Measurements from ENCODE around the gene EMP1. TPM values are rescaled to one million over a fixed set of nuclear protein-coding genes. Genes with fewer than 3 reads are reported as not detected.

EMP1 gene
- total RNA-seq, result 125 TPM

- peak; percentile 99 for DNase-seq
Observed at GRCh38 chr12:13196130-13196921, at the start of gene EMP1. TSS of gene EMP1 (plus strand) at chr12:13196726. CDS start at chr12:13211511, 14,785 bp downstream.

GRCh38 chr12:13147688-13148484 lies 48.6 kb upstream of the EMP1 start:
- peak; percentile 55 for DNase-seq

GRCh38 chr12:13148485-13148847 lies 48.1 kb upstream of the EMP1 start:
- DNase-seq, result no peak

GRCh38 chr12:13149411-13149810 lies 47.1 kb upstream of the EMP1 start:
- DNase-seq, result peak; percentile 72

GRCh38 chr12:13152281-13152680 lies 44.2 kb upstream of the EMP1 start:
- DNase-seq, result peak; percentile 67

DNA sequence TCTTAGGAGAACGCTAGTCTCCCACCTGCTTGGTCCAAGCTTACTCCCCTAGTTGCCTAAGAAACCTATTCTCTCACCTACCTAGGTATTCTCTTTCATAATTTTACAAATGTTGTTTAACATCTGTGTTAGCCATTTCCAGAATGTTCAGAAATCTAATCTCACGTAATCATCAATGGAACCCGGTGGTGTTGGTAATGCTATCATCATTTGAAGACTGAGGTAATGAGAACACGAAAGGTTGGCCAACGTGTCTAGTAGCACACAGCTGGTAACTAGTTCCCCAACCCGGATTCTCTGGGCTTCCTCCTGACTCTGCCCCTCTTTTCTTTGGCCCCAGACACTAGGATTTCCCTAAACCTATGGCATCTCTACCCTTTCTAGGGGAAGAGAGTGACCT lies 43.8 kb upstream of the EMP1 start:
- DNase-seq, result no peak

- DNase-seq, result no peak
Observed at GRCh38 chr12:13153180-13153579, 43.3 kb upstream of the EMP1 start.

GRCh38 chr12:13154027-13154538 lies 42.4 kb upstream of the EMP1 start:
- DNase-seq, result no peak

DNA sequence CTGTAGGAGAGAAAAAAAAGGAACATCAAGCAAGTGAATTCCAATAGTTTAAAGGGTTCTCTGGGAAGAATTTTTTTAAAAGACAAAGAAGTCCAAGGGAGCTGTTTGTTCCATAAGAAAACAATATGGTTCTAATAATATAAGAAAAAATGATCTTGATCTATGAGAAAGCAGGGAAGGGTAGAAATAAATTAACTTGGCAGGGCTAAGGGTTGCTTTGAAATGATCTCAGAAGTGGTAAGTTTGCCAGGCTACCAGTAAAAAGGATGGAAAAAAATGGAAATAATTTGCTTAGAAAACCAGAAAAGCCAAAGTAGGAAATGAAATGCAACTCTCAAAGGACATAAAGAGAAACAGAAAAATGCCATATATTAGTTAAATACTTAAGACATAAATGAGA lies 41.7 kb upstream of the EMP1 start:
- DNase-seq, result peak; percentile 53

GRCh38 chr12:13156277-13156676 lies 40.2 kb upstream of the EMP1 start:
- no peak for DNase-seq

GRCh38 chr12:13161172-13161571 lies 35.4 kb upstream of the EMP1 start:
- DNase-seq, result no peak

- no peak for DNase-seq
Observed at GRCh38 chr12:13162904-13163303, 33.6 kb upstream of the EMP1 start.

DNA sequence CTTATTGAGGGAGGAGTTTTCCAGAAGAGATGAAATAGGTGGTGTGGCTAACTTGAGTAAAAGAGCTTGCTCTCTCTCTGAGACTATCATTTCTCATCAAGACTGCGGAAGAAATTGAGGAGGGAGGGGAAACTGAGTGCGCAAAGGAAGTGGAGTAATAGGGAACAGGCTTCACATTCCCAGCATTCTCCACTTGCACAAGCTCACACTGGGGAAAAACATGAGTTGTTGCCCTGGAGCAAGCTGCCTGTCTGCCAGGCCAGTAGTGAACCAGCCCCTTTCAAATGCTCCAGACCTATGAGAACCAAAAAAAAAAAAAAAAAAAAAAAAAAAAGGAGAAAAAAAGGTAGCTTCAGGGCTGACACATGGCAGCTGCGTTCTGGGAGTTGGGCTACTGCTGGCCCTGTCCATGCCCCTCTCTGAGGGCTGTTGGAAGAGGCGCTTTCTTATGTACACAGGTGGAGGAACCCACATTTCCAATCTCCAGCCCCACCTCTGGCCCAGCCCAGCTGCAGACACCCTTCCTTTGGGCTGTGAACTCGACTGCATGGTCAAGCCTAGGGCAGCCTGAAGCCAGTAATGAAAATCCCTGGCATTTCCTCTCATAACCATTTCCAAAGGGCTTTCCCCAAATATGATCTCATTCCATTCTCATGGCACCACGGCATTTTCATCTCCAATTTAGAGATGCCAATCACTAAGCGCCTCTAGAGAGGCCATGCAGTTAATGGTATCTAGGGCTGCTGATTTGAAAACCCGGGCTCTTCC lies 32.5 kb upstream of the EMP1 start:
- no peak for DNase-seq

DNA sequence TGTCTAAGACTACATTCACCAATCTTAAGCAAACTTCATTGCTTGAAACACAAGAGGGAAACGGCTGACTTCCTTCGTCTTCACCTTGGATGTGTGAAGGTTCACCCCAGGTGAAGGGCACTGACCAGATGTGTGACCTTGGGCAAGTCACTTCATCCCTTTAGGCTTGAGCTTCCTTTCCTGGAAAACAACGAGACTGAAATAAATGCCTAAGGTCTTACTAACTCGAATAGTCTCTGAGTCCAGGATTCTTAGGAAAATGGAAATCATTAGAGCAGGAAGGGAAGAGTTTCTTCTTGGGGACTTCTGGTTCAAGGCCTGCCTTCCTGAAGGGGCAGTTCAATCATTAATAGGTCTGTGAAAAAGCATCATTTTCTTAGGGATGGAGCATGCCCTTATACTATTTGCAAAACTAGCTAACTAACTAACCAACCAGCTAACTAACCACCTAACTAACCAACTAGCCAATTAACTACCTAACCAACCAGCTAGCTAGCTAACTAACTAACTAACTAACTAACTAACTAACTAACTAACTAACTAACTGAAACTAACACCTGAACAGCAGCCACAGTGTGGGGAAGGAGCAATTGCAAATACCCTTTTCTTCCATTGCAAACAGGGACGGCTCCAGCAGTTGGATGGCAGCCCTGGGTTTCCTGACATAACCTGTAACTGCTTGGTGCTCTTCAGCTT lies 31.5 kb upstream of the EMP1 start:
- DNase-seq, result no peak

DNA sequence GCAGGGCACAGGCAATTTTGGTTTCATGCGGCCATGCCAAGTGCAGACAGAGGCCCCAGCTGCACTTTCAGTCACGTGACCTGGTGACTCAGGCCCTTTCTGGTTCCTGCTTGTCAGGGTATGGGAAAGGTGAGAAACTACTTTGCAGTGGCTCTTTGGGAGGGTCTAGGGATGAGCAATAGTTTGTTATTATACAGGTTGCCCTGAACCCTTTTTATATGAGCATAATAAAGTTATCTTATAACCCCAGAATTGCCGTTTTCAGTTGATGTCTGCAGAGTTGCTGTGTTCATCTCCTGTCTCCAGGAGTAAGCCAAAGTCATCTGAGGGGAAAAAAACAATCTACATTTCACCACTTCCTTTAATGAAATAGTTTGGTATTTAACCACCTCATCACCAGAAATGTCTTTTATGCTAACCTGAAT lies 30.9 kb upstream of the EMP1 start:
- DNase-seq, result no peak

GRCh38 chr12:13167226-13167625 lies 29.3 kb upstream of the EMP1 start:
- no peak for DNase-seq

DNA sequence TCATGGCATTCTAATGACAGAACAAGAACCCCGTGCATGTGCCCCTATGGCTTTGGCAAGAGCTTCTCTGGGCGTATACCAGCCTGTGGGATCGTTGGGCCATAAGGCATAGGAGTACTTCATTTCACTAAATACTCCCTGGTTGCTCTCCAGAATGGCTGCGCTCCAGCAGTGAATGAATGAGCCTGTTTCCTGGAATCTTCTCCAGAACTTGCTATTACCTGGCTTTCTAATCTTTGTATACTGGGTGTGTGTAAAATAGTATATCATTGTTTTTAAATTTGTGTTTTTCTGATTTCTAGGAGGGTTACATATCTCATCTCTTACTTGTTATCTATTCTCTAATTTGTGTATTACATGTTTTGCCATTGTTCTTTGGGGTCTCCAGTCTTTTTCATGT lies 28.6 kb upstream of the EMP1 start:
- no peak for DNase-seq

GRCh38 chr12:13169272-13169671 lies 27.3 kb upstream of the EMP1 start:
- no peak for DNase-seq

DNA sequence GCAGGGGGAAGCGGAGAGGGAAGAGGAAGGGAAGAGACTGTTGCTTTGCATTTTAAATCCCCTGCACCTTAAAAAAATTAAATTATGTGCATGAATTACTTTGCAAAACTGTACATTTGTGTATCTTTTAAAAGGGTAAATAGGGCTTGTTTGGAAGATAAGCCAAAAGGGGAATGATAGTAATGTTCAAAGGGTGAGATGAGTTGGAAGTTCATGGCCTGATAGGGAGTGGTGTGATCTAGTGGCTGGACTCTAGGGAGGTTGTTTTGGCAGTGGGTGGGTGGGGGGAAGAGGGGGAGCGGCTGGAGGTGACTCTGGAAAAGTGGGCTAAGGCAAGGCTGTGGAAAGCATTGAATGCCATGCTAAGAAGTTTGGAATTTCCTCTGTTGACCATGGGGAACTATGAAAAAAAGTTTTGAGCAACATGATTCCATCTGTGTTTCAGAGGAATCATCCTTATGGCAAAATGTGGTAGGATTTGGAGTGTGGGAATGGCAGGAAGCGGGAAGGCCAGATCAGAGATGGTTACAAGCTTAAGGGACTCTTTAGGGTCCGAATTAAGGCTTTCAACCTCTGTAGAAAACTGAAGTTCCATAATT lies 25.5 kb upstream of the EMP1 start:
- no peak for DNase-seq

- DNase-seq, result peak; percentile 52
Observed at GRCh38 chr12:13171921-13172859, 24.3 kb upstream of the EMP1 start.
